Measurements from ENCODE around the gene SMAD1.

The SMAD1 gene

DNA sequence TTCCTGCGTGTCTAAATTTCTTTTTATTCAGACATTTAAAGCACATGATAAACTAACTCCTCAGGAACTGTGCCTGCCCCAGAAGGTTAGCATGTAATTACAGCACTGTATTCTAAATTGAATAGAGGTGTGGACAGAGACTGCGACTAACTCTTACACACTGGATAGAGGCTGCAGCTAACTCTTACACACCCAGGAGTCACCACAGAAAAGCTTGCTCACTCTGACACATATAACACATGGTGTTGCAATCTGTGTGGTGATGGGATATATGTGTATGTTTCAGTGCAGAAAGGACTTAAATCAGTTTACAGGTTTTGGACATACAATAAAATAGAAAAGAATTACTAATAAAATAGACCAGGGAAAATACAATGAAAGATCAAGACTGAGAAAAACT is 41.5 kb downstream of the SMAD1 start:
- H3K27ac ChIP-seq (ENCODE audit: low read depth, low read length) = no peak overlapping the region
- H3K9me3 ChIP-seq (ENCODE audit: insufficient read depth, low read depth, low read length) = no peaks in the 10 kb centered on the region
- no peaks in the 10 kb centered on the region for H3K79me2 ChIP-seq (ENCODE audit: control insufficient read depth, insufficient read depth, low read length, poor library complexity)
- no peak overlapping the region for H2AFZ ChIP-seq (ENCODE audit: insufficient read depth, low read length, poor library complexity)
- no peak overlapping the region for H2BK120ac ChIP-seq (ENCODE audit: insufficient read depth, low read length, poor library complexity)
- H3K36me3 ChIP-seq (ENCODE audit: control insufficient read depth in 1 of 2, insufficient read depth in 2 of 2, low read length in 2 of 2) = no peaks in the 10 kb centered on the region
- no peak overlapping the region for H3K14ac ChIP-seq (ENCODE audit: low read length)
- no CpG with 5 or more reads among the region's 2 CpGs for WGBS (ENCODE audit: extremely low coverage, insufficient coverage, insufficient read length)
- no peak for DNase-seq
- H3K4ac ChIP-seq (ENCODE audit: low read depth, low read length) = no peak overlapping the region
- H4K8ac ChIP-seq (ENCODE audit: low read depth, low read length) = no peak overlapping the region
- H3K27me3 ChIP-seq (ENCODE audit: insufficient read depth, low read length) = no peaks in the 10 kb centered on the region
- H3K4me2 ChIP-seq (ENCODE audit: low read length) = no peak overlapping the region
- H4K91ac ChIP-seq (ENCODE audit: low read depth, low read length) = no peak overlapping the region
- no peak overlapping the region for H2AK5ac ChIP-seq (ENCODE audit: low read length)
- H3K4me3 ChIP-seq (ENCODE audit: low read depth, low read length) = no peak overlapping the region
- H3K79me1 ChIP-seq (ENCODE audit: low read length) = no peaks in the 10 kb centered on the region
- H3K9ac ChIP-seq (ENCODE audit: low read length) = no peak overlapping the region
- H3K4me1 ChIP-seq (ENCODE audit: control insufficient read depth in 1 of 2, insufficient read depth in 2 of 2, low read length in 2 of 2) = peaks cover 0 to 3% of the 10 kb centered on the region in 2 experiments
- H3K23ac ChIP-seq (ENCODE audit: low read length) = no peak overlapping the region
- no peak overlapping the region for H3K18ac ChIP-seq (ENCODE audit: low read length)
- no peak overlapping the region for H4K12ac ChIP-seq (ENCODE audit: low read depth, low read length)
- no peak overlapping the region for H2BK12ac ChIP-seq (ENCODE audit: low read length)
- no peak overlapping the region for H2BK5ac ChIP-seq (ENCODE audit: low read depth, low read length, poor library complexity)

DNA sequence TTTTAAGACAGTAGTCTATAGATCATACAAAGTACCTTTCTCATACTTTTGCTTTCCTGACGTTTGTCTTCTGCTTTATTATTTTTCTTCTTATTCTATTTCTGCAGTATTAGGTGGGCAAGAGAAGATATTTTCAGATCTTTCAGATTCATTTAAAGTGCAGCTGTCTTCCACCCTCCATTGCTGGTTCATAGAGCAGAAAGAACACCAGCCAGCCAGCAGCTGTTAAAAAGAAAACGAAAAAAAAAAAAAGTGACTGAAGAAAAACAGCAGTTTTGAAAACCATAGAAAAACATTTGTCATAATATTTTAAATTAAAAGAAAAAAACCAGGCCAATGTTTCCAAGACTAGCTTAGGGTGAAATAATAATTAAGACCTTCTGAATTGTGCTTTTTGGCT is 42.9 kb downstream of the SMAD1 start:
- Histone ChIP-seq H3K4ac (ENCODE audit: low read depth, low read length) (no peak overlapping the region), H4K91ac (ENCODE audit: low read depth, low read length) (no peak overlapping the region), H3K27ac (ENCODE audit: low read depth, low read length) (no peak overlapping the region), H4K12ac (ENCODE audit: low read depth, low read length) (no peak overlapping the region), H3K9ac (ENCODE audit: low read length) (no peak overlapping the region), H2BK12ac (ENCODE audit: low read length) (no peak overlapping the region), H3K4me3 (ENCODE audit: low read depth, low read length) (no peak overlapping the region), H3K23ac (ENCODE audit: low read length) (no peak overlapping the region), H2BK120ac (ENCODE audit: insufficient read depth, low read length, poor library complexity) (no peak overlapping the region), H3K79me1 (ENCODE audit: low read length) (no peaks in the 10 kb centered on the region), H3K27me3 (ENCODE audit: insufficient read depth, low read length) (no peaks in the 10 kb centered on the region), H3K4me1 (ENCODE audit: control insufficient read depth in 1 of 2, insufficient read depth in 2 of 2, low read length in 2 of 2) (peaks cover 0 to 3% of the 10 kb centered on the region in 2 experiments), H3K18ac (ENCODE audit: low read length) (no peak overlapping the region), H2AFZ (ENCODE audit: insufficient read depth, low read length, poor library complexity) (no peak overlapping the region), H3K36me3 (ENCODE audit: control insufficient read depth in 1 of 2, insufficient read depth in 2 of 2, low read length in 2 of 2) (no peaks in the 10 kb centered on the region), H3K79me2 (ENCODE audit: control insufficient read depth, insufficient read depth, low read length, poor library complexity) (no peaks in the 10 kb centered on the region), H3K4me2 (ENCODE audit: low read length) (no peak overlapping the region), H3K14ac (ENCODE audit: low read length) (no peak overlapping the region), H3K9me3 (ENCODE audit: insufficient read depth, low read depth, low read length) (no peaks in the 10 kb centered on the region), H2AK5ac (ENCODE audit: low read length) (no peak overlapping the region), H2BK5ac (ENCODE audit: low read depth, low read length, poor library complexity) (no peak overlapping the region), H4K8ac (ENCODE audit: low read depth, low read length) (no peak overlapping the region)
- no peak for DNase-seq
- WGBS (ENCODE audit: extremely low coverage, insufficient coverage, insufficient read length) = no CpG with 5 or more reads among the region's 2 CpGs

DNA sequence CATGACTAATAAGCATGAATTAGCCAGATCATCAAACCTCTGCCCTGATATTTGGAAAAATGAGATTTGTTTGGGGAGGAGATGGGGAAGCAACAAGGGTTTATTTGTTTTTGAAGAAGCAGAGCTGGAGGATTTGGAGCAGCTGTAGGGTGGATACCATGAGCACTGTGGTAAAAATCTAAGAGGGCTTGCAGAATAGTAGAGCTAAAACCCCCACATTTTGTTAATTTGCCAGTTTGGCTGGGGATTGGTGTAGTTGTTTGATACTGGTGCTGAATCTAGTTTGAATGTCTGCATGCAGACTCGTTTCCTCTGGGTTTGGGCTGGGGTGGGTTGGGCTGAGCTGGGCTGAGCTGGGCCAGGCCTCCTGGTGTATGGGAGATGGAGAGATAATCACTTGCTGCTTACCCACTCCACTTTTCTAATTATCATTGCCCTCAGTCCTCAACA is 43.7 kb downstream of the SMAD1 start:
- WGBS (ENCODE audit: extremely low coverage, insufficient coverage, insufficient read length) = no CpG with 5 or more reads among the region's 1 CpG
- DNase-seq = no peak
- no peak overlapping the region for H2AK5ac ChIP-seq (ENCODE audit: low read length)

DNA sequence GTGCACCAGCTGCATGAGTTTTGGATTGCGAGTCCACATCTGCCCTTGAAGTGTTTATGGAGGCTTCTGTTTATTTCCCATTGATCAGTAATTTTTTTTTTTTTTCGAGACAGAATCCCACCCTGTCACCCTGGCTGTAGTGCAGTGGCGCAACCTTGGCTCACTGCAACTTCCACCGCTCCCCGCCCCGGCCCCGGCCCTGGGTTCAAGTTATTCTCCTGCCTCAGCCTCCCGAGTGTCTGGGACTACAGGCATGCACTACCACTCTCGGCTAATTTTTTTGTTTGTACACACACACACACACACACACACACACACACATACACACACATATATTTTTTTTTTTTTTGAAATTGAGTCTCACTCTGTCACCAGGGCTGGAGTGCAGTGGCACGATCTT is 46.1 kb downstream of the SMAD1 start:
- no peaks in the 10 kb centered on the region for H3K79me2 ChIP-seq (ENCODE audit: control insufficient read depth, insufficient read depth, low read length, poor library complexity)

More for the DNA sequence above, 43.7 kb downstream of the SMAD1 start:
- no peak overlapping the region for H3K23ac ChIP-seq (ENCODE audit: low read length)
- no peaks in the 10 kb centered on the region for H3K36me3 ChIP-seq (ENCODE audit: control insufficient read depth in 1 of 2, insufficient read depth in 2 of 2, low read length in 2 of 2)
- H4K8ac ChIP-seq (ENCODE audit: low read depth, low read length) = no peak overlapping the region
- no peak overlapping the region for H4K91ac ChIP-seq (ENCODE audit: low read depth, low read length)
- H3K14ac ChIP-seq (ENCODE audit: low read length) = no peak overlapping the region
- no peak overlapping the region for H2BK120ac ChIP-seq (ENCODE audit: insufficient read depth, low read length, poor library complexity)
- no peak overlapping the region for H2BK5ac ChIP-seq (ENCODE audit: low read depth, low read length, poor library complexity)
- H3K9me3 ChIP-seq (ENCODE audit: insufficient read depth, low read depth, low read length) = no peaks in the 10 kb centered on the region
- no peaks in the 10 kb centered on the region for H3K79me2 ChIP-seq (ENCODE audit: control insufficient read depth, insufficient read depth, low read length, poor library complexity)
- no peak overlapping the region for H3K4ac ChIP-seq (ENCODE audit: low read depth, low read length)
- H2BK12ac ChIP-seq (ENCODE audit: low read length) = no peak overlapping the region
- H3K79me1 ChIP-seq (ENCODE audit: low read length) = no peaks in the 10 kb centered on the region
- H3K9ac ChIP-seq (ENCODE audit: low read length) = no peak overlapping the region
- H3K4me2 ChIP-seq (ENCODE audit: low read length) = no peak overlapping the region
- no peaks in the 10 kb centered on the region for H3K27me3 ChIP-seq (ENCODE audit: insufficient read depth, low read length)
- no peak overlapping the region for H2AFZ ChIP-seq (ENCODE audit: insufficient read depth, low read length, poor library complexity)
- no peak overlapping the region for H4K12ac ChIP-seq (ENCODE audit: low read depth, low read length)
- peaks cover 0 to 3% of the 10 kb centered on the region in 2 experiments for H3K4me1 ChIP-seq (ENCODE audit: control insufficient read depth in 1 of 2, insufficient read depth in 2 of 2, low read length in 2 of 2)
- H3K4me3 ChIP-seq (ENCODE audit: low read depth, low read length) = no peak overlapping the region
- no peak overlapping the region for H3K27ac ChIP-seq (ENCODE audit: low read depth, low read length)
- no peak overlapping the region for H3K18ac ChIP-seq (ENCODE audit: low read length)

More for the DNA sequence above, 46.1 kb downstream of the SMAD1 start:
- no peaks in the 10 kb centered on the region for H3K36me3 ChIP-seq (ENCODE audit: control insufficient read depth in 1 of 2, insufficient read depth in 2 of 2, low read length in 2 of 2)
- no peak overlapping the region for H2AK5ac ChIP-seq (ENCODE audit: low read length)
- H2AFZ ChIP-seq (ENCODE audit: insufficient read depth, low read length, poor library complexity) = no peak overlapping the region
- no peak overlapping the region for H2BK120ac ChIP-seq (ENCODE audit: insufficient read depth, low read length, poor library complexity)
- peaks cover 0 to 3% of the 10 kb centered on the region in 2 experiments for H3K4me1 ChIP-seq (ENCODE audit: control insufficient read depth in 1 of 2, insufficient read depth in 2 of 2, low read length in 2 of 2)
- no peaks in the 10 kb centered on the region for H3K27me3 ChIP-seq (ENCODE audit: insufficient read depth, low read length)
- H2BK5ac ChIP-seq (ENCODE audit: low read depth, low read length, poor library complexity) = no peak overlapping the region
- no peak overlapping the region for H3K4ac ChIP-seq (ENCODE audit: low read depth, low read length)
- no peak overlapping the region for H3K14ac ChIP-seq (ENCODE audit: low read length)
- no CpG with 5 or more reads among the region's 10 CpGs for WGBS (ENCODE audit: extremely low coverage, insufficient coverage, insufficient read length)
- no peak overlapping the region for H3K23ac ChIP-seq (ENCODE audit: low read length)
- no peak overlapping the region for H4K8ac ChIP-seq (ENCODE audit: low read depth, low read length)
- H2BK12ac ChIP-seq (ENCODE audit: low read length) = no peak overlapping the region
- H4K91ac ChIP-seq (ENCODE audit: low read depth, low read length) = no peak overlapping the region
- H3K4me2 ChIP-seq (ENCODE audit: low read length) = no peak overlapping the region
- H3K27ac ChIP-seq (ENCODE audit: low read depth, low read length) = no peak overlapping the region
- no peak overlapping the region for H4K12ac ChIP-seq (ENCODE audit: low read depth, low read length)
- no peak overlapping the region for H3K4me3 ChIP-seq (ENCODE audit: low read depth, low read length)
- no peak for DNase-seq
- no peaks in the 10 kb centered on the region for H3K9me3 ChIP-seq (ENCODE audit: insufficient read depth, low read depth, low read length)
- H3K79me1 ChIP-seq (ENCODE audit: low read length) = no peaks in the 10 kb centered on the region
- no peak overlapping the region for H3K9ac ChIP-seq (ENCODE audit: low read length)
- H3K18ac ChIP-seq (ENCODE audit: low read length) = no peak overlapping the region

Data from trophoblast cell (in vitro differentiated cells and primary cell).